HG03439 (cell line): Measurements from ENCODE around the gene AP1B1.
"Not testable (repeated sequence)": the region's sequence is repeated elsewhere in the genome, so short reads cannot be mapped to it uniquely, and the experiment has no call there.

Experiments
- ATAC-seq: cut with Tn5 transposase; IDR thresholded peaks from one replicate; pipeline ENCODE4 v1.9.1; 2021; ENCODE audit warnings: mild to moderate bottlenecking, moderate library complexity; ENCODE audit not compliant: unreplicated experiment

Gene AP1B1

GRCh38 chr22:29351891-29352290, 36.5 kb downstream of the AP1B1 start:
- ATAC-seq: no peak

- no peak for ATAC-seq
Observed at GRCh38 chr22:29351042-29351441, 37.3 kb downstream of the AP1B1 start.

GRCh38 chr22:29348956-29349355, 39.4 kb downstream of the AP1B1 start:
- no peak for ATAC-seq

GRCh38 chr22:29348041-29348440, 40.3 kb downstream of the AP1B1 start:
- no peak for ATAC-seq

- no peak for ATAC-seq
Observed at GRCh38 chr22:29346659-29347058, 41.7 kb downstream of the AP1B1 start.

- no peak for ATAC-seq
Observed at GRCh38 chr22:29345932-29346331, 42.4 kb downstream of the AP1B1 start.

- ATAC-seq: not testable (repeated sequence)
Observed at GRCh38 chr22:29344889-29345288, 43.5 kb downstream of the AP1B1 start.

- ATAC-seq: no peak
Observed at GRCh38 chr22:29344137-29344536, 44.2 kb downstream of the AP1B1 start.

- no peak for ATAC-seq
Observed at GRCh38 chr22:29343313-29343805, 45.0 kb downstream of the AP1B1 start.

- no peak for ATAC-seq
Observed at GRCh38 chr22:29342577-29343312, 45.6 kb downstream of the AP1B1 start.

GRCh38 chr22:29342177-29342576, 46.2 kb downstream of the AP1B1 start:
- no peak for ATAC-seq

GRCh38 chr22:29341849-29342127, 46.6 kb downstream of the AP1B1 start:
- no peak for ATAC-seq

GRCh38 chr22:29341056-29341848, 47.1 kb downstream of the AP1B1 start:
- ATAC-seq: no peak

GRCh38 chr22:29340566-29340965, 47.8 kb downstream of the AP1B1 start:
- no peak for ATAC-seq

GRCh38 chr22:29339381-29340235, 48.8 kb downstream of the AP1B1 start:
- ATAC-seq: no peak

GRCh38 chr22:29338398-29338797, 50.0 kb downstream of the AP1B1 start:
- no peak for ATAC-seq

GRCh38 chr22:29337631-29338284, 50.6 kb downstream of the AP1B1 start:
- no peak for ATAC-seq

GRCh38 chr22:29336751-29337490, 51.4 kb downstream of the AP1B1 start:
- no peak for ATAC-seq

- ATAC-seq: no peak
Observed at GRCh38 chr22:29335656-29336055, 52.7 kb downstream of the AP1B1 start.

GRCh38 chr22:29334696-29335344, 53.5 kb downstream of the AP1B1 start:
- no peak for ATAC-seq
